Neural progenitor cell (in vitro differentiated cells): Measurements from ENCODE around the gene LRRC61. TPM values are rescaled to one million over a fixed set of nuclear protein-coding genes. Genes with fewer than 3 reads are reported as not detected.

ENCODE experiments used
- DNase-seq: peaks from one replicate; pipeline ENCODE4 v3.0.0-alpha.2; 2016; ENCODE audit warnings: low spot score
- H2AFZ ChIP-seq: fragments of 200-600 bp; sonication (generic); replicated peaks from 2 replicates; pipeline ENCODE4 v1.6.1; 2016; ENCODE audit warnings: antibody characterized with exemption
- H3F3A ChIP-seq: fragments of 200-600 bp; sonication (generic); 2 replicates; pipeline ENCODE4 v1.6.1; 2016; ENCODE audit warnings: antibody characterized with exemption, low read depth
- H3K27ac ChIP-seq: fragments of 200-600 bp; sonication (generic); 2 replicates; pipeline ENCODE4 v1.5.1; 2016; ENCODE audit warnings: mild to moderate bottlenecking
- H3K27me3 ChIP-seq: fragments of 200-600 bp; sonication (generic); 2 replicates; pipeline ENCODE4 v1.6.1; 2016; ENCODE audit warnings: mild to moderate bottlenecking, moderate library complexity
- H3K36me3 ChIP-seq: fragments of 200-600 bp; sonication (generic); 2 replicates; pipeline ENCODE4 v1.5.1; 2016
- H3K4me1 ChIP-seq: fragments of 200-600 bp; sonication (generic); 2 replicates; pipeline ENCODE4 v1.6.1; 2016; ENCODE audit warnings: mixed run types
- H3K4me2 ChIP-seq: fragments of 200-600 bp; sonication (generic); 2 replicates; pipeline ENCODE4 v1.6.1; 2016
- H3K4me3 ChIP-seq: fragments of 200-600 bp; sonication (generic); 2 replicates; pipeline ENCODE4 v1.5.1; 2016
- H3K79me2 ChIP-seq: fragments of 200-600 bp; sonication (generic); 2 replicates; pipeline ENCODE4 v1.6.1; 2016; ENCODE audit warnings: low read depth
- H3K9ac ChIP-seq: fragments of 200-600 bp; sonication (generic); 2 replicates; pipeline ENCODE4 v1.6.1; 2016
- H3K9me3 ChIP-seq: fragments of 200-600 bp; sonication (generic); 2 replicates; pipeline ENCODE4 v1.5.1; 2016; ENCODE audit warnings: low read depth
- H4K20me1 ChIP-seq: fragments of 200-600 bp; sonication (generic); 2 replicates; pipeline ENCODE4 v1.6.1; 2016; ENCODE audit warnings: low read depth
- H3K27ac Mint-ChIP-seq: 3 replicates; pipeline ENCODE4 v1.8.0; 2021; ENCODE audit warnings: mixed read lengths
- H3K27me3 Mint-ChIP-seq: 2 replicates; pipeline ENCODE4 v1.8.0; 2022; ENCODE audit warnings: low read depth, mild to moderate bottlenecking, inconsistent platforms, moderate library complexity, mixed read lengths; ENCODE audit not compliant: insufficient read depth
- H3K36me3 Mint-ChIP-seq: 3 replicates; pipeline ENCODE4 v1.8.0; 2021; ENCODE audit warnings: mixed read lengths
- H3K4me1 Mint-ChIP-seq: 3 replicates; pipeline ENCODE4 v1.8.0; 2021; ENCODE audit warnings: mixed read lengths
- H3K4me3 Mint-ChIP-seq: 3 replicates; pipeline ENCODE4 v1.8.0; 2021; ENCODE audit warnings: mild to moderate bottlenecking, moderate library complexity, mixed read lengths
- H3K9me3 Mint-ChIP-seq: 3 replicates; pipeline ENCODE4 v1.8.0; 2020; ENCODE audit warnings: mixed read lengths
- CTCF ChIP-seq: fragments of 200-600 bp; sonication (generic); IDR thresholded peaks from 2 replicates; pipeline ENCODE4 v1.5.1; 2017; ENCODE audit warnings: antibody characterized with exemption, mild to moderate bottlenecking
- EZH2 ChIP-seq: fragments of 200-600 bp; sonication (generic); IDR thresholded peaks from 2 replicates; pipeline ENCODE4 v1.6.1; 2017; ENCODE audit warnings: antibody characterized with exemption, mild to moderate bottlenecking, moderate library complexity
- EZH2phosphoT487 ChIP-seq: fragments of 200-600 bp; sonication (generic); IDR thresholded peaks from 2 replicates; pipeline ENCODE4 v1.6.1; 2017; ENCODE audit warnings: antibody characterized with exemption
- total RNA-seq: library from RNA; depleted of rRNA; stranded (reverse); fragments of >200 nt; gene quantifications from 2 replicates; pipeline ENCODE4 v1.2.3, GENCODE V29; 2015; ENCODE audit warnings: low replicate concordance

LRRC61 gene
- total RNA-seq, 1 donor from 2014 or later = 2.0 TPM

GRCh38 chr7:150341263-150342120 lies 18.3 kb downstream of the LRRC61 start, which contains the start of gene RARRES2:
RARRES2 (minus strand) TSS chr7:150341629; CDS start chr7:150340609, 1,020 bp downstream.
- peak within 1 kb of the TSS; percentile 50 for H3K4me3 ChIP-seq
- H3K4me2 ChIP-seq = peak within 1 kb of the TSS; percentile 95
- Mint-ChIP-seq H3K36me3 (no peaks in the 10 kb centered on the region), H3K4me1 (peaks cover 27% of the 10 kb centered on the region), H3K4me3 (peak within 1 kb of the TSS; percentile 87), H3K27me3 (peaks cover 34% of the 10 kb centered on the region), H3K27ac (peak within 1 kb of the TSS; percentile 33), H3K9me3 (peaks cover 7% of the 10 kb centered on the region)
- no peak within 1 kb of the TSS for H3K9ac ChIP-seq
- no peak within 1 kb of the TSS for H3K27ac ChIP-seq
- peaks cover 10% of the 10 kb centered on the region for H3F3A ChIP-seq
- no peaks in the 10 kb centered on the region for H3K79me2 ChIP-seq
- peak; percentile 52 for DNase-seq
- H4K20me1 ChIP-seq = peaks cover 10% of the 10 kb centered on the region
- H3K27me3 ChIP-seq = peaks cover 57% of the 10 kb centered on the region
- TF ChIP-seq CTCF = no peak
- peak; percentile 72 for TF ChIP-seq EZH2phosphoT487
- TF ChIP-seq EZH2 = peak; percentile 83
- H3K4me1 ChIP-seq = peaks cover 26% of the 10 kb centered on the region
- no peaks in the 10 kb centered on the region for H3K36me3 ChIP-seq
- peaks cover 8% of the 10 kb centered on the region for H3K9me3 ChIP-seq
- no peak within 1 kb of the TSS for H2AFZ ChIP-seq

DNA sequence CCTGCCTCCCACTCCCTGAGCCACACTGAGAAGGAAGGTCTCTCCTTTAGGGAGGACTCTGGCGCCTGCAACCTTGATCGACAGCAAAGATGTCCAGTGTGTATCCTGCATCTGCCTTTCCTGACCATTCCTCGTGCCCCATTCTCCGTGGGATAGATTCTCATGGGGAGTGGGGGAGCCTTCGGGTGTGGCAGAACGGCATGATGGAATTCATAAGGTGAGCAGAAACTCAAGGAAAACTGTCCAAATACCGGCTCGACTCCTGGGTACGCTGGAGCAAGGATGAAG lies 18.9 kb downstream of the LRRC61 start:
- Mint-ChIP-seq H3K27ac (peak overlapping the region; percentile 33), H3K4me1 (peaks cover 27% of the 10 kb centered on the region), H3K9me3 (peaks cover 7% of the 10 kb centered on the region), H3K4me3 (peak overlapping the region; percentile 85), H3K27me3 (peaks cover 37% of the 10 kb centered on the region), H3K36me3 (no peaks in the 10 kb centered on the region)
- Histone ChIP-seq H3K27ac (no peak overlapping the region), H3K4me3 (peak overlapping the region; percentile 50), H3F3A (peaks cover 10% of the 10 kb centered on the region), H2AFZ (no peak overlapping the region), H3K9ac (no peak overlapping the region), H3K9me3 (peaks cover 8% of the 10 kb centered on the region), H3K4me1 (peaks cover 26% of the 10 kb centered on the region), H3K79me2 (no peaks in the 10 kb centered on the region), H3K27me3 (peaks cover 57% of the 10 kb centered on the region), H4K20me1 (peaks cover 10% of the 10 kb centered on the region), H3K36me3 (no peaks in the 10 kb centered on the region), H3K4me2 (peak overlapping the region; percentile 95)
- TF ChIP-seq EZH2phosphoT487 (no peak), CTCF (no peak), EZH2 (no peak)
- no peak for DNase-seq

GRCh38 chr7:150343225-150343624 lies 20.1 kb downstream of the LRRC61 start:
- peaks cover 57% of the 10 kb centered on the region for H3K27me3 ChIP-seq
- peaks cover 19% of the 10 kb centered on the region for H3K4me1 ChIP-seq
- H3K9me3 Mint-ChIP-seq = peaks cover 9% of the 10 kb centered on the region
- H3K9ac ChIP-seq = no peak overlapping the region
- H3K36me3 Mint-ChIP-seq = no peaks in the 10 kb centered on the region
- H4K20me1 ChIP-seq = peaks cover 6% of the 10 kb centered on the region
- peaks cover 20% of the 10 kb centered on the region for H3K4me1 Mint-ChIP-seq
- H3K4me2 ChIP-seq = no peak overlapping the region
- H3K4me3 Mint-ChIP-seq = peak overlapping the region; percentile 38
- peaks cover 10% of the 10 kb centered on the region for H3F3A ChIP-seq
- peaks cover 8% of the 10 kb centered on the region for H3K9me3 ChIP-seq
- no peak overlapping the region for H3K4me3 ChIP-seq
- TF ChIP-seq CTCF (no peak), EZH2phosphoT487 (no peak), EZH2 (no peak)
- H2AFZ ChIP-seq = no peak overlapping the region
- DNase-seq = no peak
- H3K27me3 Mint-ChIP-seq = peaks cover 37% of the 10 kb centered on the region
- no peaks in the 10 kb centered on the region for H3K36me3 ChIP-seq
- no peaks in the 10 kb centered on the region for H3K79me2 ChIP-seq
- no peak overlapping the region for H3K27ac ChIP-seq
- H3K27ac Mint-ChIP-seq = no peak overlapping the region
